LNCaP clone FGC (cell line): ENCODE data around the gene PITHD1.
"Not testable (repeated sequence)": the region's sequence is repeated elsewhere in the genome, so short reads cannot be mapped to it uniquely, and the experiment has no call there.

Source experiments
- DNase-seq: peaks from one replicate; pipeline ENCODE4 v3.0.0-alpha.2; 2011; ENCODE audit warnings: low read depth
- H3K4me3 ChIP-seq: 2 replicates; pipeline ENCODE4 v1.5.1; 2011; ENCODE audit warnings: mild to moderate bottlenecking, low read depth, low read length, control low read depth
- TF ChIP-seq, protein P1 (sequence below): IDR thresholded peaks from 2 replicates; pipeline ENCODE4 v1.5.1; 2012; ENCODE audit warnings: mild to moderate bottlenecking; ENCODE audit not compliant: control insufficient read depth, insufficient read depth; ENCODE audit errors: extremely low read depth

PITHD1 gene

DNA sequence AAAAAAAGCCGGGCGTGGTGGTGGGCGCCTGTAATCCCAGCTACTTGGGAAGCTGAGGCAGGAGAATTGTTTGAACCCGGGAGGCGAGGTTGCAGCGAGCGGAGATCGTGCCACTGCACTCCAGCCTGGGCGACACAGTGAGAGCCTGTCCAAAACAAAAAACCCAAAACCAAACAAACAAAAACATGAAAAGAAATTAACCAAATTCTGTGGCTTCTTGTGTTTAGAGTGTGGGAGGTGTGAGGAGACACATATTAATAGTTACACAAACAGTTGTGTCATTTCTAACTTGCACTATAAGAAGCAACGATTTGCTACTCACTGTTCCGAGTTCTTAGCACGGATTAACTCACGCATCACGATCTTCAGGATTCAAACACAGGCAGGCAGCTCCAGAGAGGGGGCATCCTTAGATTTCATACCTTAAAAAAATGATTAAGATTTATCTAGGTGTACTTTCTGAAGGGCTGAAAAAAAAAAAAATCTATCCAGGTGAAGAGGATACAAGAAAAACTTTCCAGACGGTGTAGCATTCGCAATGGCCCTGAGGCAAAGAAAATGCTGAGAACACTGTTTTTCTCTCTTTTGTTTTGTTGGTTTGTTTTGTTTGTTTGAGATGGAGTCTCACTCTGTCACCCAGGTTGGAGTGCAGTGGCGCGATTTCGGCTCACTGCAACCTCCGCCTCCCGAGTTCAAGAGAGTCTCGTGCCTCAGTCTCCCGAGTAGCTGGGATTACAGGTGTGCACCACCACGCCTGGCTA is 47.7 kb downstream of the PITHD1 start:
- peak overlapping the region; percentile 93 for H3K4me3 ChIP-seq
- no peak for DNase-seq
- TF ChIP-seq, protein P1, sequence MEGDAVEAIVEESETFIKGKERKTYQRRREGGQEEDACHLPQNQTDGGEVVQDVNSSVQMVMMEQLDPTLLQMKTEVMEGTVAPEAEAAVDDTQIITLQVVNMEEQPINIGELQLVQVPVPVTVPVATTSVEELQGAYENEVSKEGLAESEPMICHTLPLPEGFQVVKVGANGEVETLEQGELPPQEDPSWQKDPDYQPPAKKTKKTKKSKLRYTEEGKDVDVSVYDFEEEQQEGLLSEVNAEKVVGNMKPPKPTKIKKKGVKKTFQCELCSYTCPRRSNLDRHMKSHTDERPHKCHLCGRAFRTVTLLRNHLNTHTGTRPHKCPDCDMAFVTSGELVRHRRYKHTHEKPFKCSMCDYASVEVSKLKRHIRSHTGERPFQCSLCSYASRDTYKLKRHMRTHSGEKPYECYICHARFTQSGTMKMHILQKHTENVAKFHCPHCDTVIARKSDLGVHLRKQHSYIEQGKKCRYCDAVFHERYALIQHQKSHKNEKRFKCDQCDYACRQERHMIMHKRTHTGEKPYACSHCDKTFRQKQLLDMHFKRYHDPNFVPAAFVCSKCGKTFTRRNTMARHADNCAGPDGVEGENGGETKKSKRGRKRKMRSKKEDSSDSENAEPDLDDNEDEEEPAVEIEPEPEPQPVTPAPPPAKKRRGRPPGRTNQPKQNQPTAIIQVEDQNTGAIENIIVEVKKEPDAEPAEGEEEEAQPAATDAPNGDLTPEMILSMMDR, result no peak

DNA sequence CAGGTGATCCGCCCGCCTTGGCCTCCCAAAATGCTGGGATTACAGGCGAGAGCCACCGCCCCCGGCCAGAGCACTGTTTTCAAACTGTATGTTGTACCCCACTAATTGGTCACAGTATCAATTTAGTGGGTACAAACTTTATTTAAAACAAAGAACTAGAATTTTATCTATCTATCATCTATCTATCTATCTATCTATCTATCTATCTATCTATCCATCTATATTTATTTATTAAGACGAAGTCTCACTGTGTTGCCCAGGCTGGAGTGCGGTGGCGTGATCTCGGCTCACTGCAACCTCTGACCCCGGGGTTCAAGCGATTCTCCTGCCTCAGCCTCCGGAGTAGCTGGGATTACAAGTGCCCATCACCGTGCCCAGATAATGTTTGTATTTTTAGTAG is 48.4 kb downstream of the PITHD1 start:
- not testable (repeated sequence) for H3K4me3 ChIP-seq, DNase-seq

DNA sequence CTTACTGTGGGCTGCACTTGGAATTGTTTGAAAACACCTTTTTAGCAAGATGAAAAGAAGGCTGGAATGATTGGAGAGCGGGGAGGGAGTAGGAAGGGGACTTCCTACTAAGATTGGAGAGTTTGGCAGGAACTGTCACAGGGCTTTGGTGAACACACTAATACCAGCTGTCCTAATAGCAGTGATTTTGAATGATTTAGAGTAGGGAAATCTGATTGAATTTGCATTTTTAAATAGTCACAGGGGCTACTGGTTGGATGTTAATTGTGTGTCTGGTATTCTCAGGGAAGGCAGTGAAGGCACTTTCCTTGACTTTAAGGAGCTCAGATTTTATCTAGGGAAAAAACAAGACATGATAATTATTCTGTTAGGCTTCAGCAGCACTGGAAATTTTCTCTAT is 49.5 kb downstream of the PITHD1 start:
- no peak overlapping the region for H3K4me3 ChIP-seq
- TF ChIP-seq, protein P1, result no peak
- no peak for DNase-seq

DNA sequence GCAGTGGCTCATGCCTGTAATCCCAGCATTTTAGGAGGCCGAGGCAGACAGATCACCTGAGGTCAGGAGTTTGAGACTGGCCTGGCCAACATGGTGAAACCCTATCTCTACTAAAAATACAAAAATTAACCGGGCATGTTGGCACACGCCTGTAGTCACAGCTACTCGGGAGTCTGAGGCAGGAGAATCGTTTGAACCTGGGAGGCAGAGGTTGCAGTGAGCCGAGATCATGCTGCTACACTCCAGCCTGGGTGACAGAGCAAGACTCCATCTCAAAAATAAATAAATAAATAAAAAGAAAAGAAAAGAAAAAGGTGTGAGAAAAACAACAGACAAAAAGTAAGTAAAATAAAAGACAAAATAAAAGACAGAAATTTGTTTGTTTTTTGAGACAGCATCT is 55.9 kb downstream of the PITHD1 start:
- not testable (repeated sequence) for H3K4me3 ChIP-seq

DNA sequence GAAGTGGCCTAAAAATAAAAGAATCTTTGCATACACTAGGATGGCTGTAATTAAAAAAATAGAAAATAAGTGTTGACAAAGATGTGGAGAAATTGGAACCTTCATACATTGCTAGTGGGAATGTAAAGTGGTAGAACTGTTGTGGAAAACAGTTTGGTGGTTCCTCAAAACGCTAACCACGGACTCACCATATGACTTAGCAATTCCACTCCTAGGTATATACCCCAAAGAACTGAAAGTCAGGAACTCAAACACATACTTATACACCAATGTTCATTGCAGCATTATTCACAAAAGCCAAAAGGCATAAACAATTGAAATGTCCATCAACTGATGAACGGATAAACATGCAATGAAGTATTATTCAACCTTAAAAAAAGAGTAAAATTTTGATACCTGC is 57.8 kb downstream of the PITHD1 start:
- no peak for DNase-seq
- TF ChIP-seq, protein P1, result no peak
- no peak overlapping the region for H3K4me3 ChIP-seq

More for the DNA sequence above, 55.9 kb downstream of the PITHD1 start:
- not testable (repeated sequence) for DNase-seq
